Endodermal cell (in vitro differentiated cells): ENCODE data around the gene LAMC2. TPM values are rescaled to one million over a fixed set of nuclear protein-coding genes. Genes with fewer than 3 reads are reported as not detected.

Experiments used
- DNase-seq: peaks from one replicate; pipeline ENCODE4 v3.0.0-alpha.2; 2017
- H3K27ac ChIP-seq: 2 replicates; pipeline ENCODE4 v1.5.1; 2013; ENCODE audit warnings: mild to moderate bottlenecking, low read depth, low read length, moderate library complexity
- H3K27me3 ChIP-seq: 2 replicates; pipeline ENCODE4 v1.6.1; 2013; ENCODE audit warnings: mild to moderate bottlenecking, low read length, moderate library complexity; ENCODE audit not compliant: insufficient read depth, control insufficient read depth, poor library complexity, severe bottlenecking
- H3K36me3 ChIP-seq: 2 replicates; pipeline ENCODE4 v1.7.0; 2013; ENCODE audit warnings: mild to moderate bottlenecking, low read length, moderate library complexity; ENCODE audit not compliant: control insufficient read depth, insufficient read depth
- H3K4me1 ChIP-seq: one replicate; pipeline ENCODE4 v1.7.0; 2013; ENCODE audit warnings: low read length; ENCODE audit not compliant: control insufficient read depth, insufficient read depth
- H3K4me3 ChIP-seq: 2 replicates; pipeline ENCODE4 v1.5.1; 2013; ENCODE audit warnings: mild to moderate bottlenecking, low read length, moderate library complexity
- H3K9ac ChIP-seq: 2 replicates; pipeline ENCODE4 v1.6.1; 2013; ENCODE audit warnings: mild to moderate bottlenecking, low read length, moderate library complexity; ENCODE audit not compliant: poor library complexity, severe bottlenecking; ENCODE audit errors: extremely low read depth
- H3K9me3 ChIP-seq: 2 replicates; pipeline ENCODE4 v1.6.1; 2013; ENCODE audit warnings: mild to moderate bottlenecking, low read length, moderate library complexity; ENCODE audit not compliant: control insufficient read depth
- H3K27ac Mint-ChIP-seq: 2 replicates; pipeline ENCODE4 v1.8.0; 2020; ENCODE audit warnings: mixed read lengths
- H3K27me3 Mint-ChIP-seq: 2 replicates; pipeline ENCODE4 v1.8.0; 2021; ENCODE audit warnings: mild to moderate bottlenecking, mixed read lengths; ENCODE audit not compliant: insufficient read depth
- H3K36me3 Mint-ChIP-seq: 2 replicates; pipeline ENCODE4 v1.8.0; 2020; ENCODE audit warnings: low read depth, mixed read lengths
- H3K4me1 Mint-ChIP-seq: 2 replicates; pipeline ENCODE4 v1.8.0; 2020; ENCODE audit warnings: mixed read lengths
- H3K4me3 Mint-ChIP-seq: 2 replicates; pipeline ENCODE4 v1.8.0; 2020; ENCODE audit warnings: mild to moderate bottlenecking, moderate library complexity, mixed read lengths
- H3K9me3 Mint-ChIP-seq: 2 replicates; pipeline ENCODE4 v1.8.0; 2020; ENCODE audit warnings: mild to moderate bottlenecking, mixed read lengths
- WGBS, 2 experiments: methylation state at CpG; one replicate each; pipeline versions ENCODE4 v1.1.5 to v1.1.7; 2013; ENCODE audit warnings: missing lambda C conversion rate in 2 of 2, mixed read lengths in 1 of 2; ENCODE audit not compliant: insufficient coverage in 1 of 2, insufficient read length in 1 of 2; 5-methylcytosine and 5-hydroxymethylcytosine counted together
- total RNA-seq, 2 donors: library from RNA; stranded (reverse); fragmentation: NEBNext Ultra II Directional in 1 of 2; extraction: Animal tissue kit (Norgen Biotek cat#: 25700) in 1 of 2; gene quantifications; 2 replicates in 1 of 2; 3 replicates in 1 of 2; pipeline ENCODE4 v1.2.1, GENCODE V29; 2021
- TF ChIP-seq, protein P1 (sequence below): fragments of 200-600 bp; sonication (generic); conservative IDR thresholded peaks from 2 replicates; pipeline ENCODE4 v1.5.0; 2021; ENCODE audit warnings: antibody characterized with exemption, mild to moderate bottlenecking

Gene LAMC2
- total RNA-seq, 2 donors from 2014 or later = 2.8 to 4.8 TPM

GRCh38 chr1:183209533-183210158, 23.6 kb downstream of the LAMC2 start:
- TF ChIP-seq, protein P1, sequence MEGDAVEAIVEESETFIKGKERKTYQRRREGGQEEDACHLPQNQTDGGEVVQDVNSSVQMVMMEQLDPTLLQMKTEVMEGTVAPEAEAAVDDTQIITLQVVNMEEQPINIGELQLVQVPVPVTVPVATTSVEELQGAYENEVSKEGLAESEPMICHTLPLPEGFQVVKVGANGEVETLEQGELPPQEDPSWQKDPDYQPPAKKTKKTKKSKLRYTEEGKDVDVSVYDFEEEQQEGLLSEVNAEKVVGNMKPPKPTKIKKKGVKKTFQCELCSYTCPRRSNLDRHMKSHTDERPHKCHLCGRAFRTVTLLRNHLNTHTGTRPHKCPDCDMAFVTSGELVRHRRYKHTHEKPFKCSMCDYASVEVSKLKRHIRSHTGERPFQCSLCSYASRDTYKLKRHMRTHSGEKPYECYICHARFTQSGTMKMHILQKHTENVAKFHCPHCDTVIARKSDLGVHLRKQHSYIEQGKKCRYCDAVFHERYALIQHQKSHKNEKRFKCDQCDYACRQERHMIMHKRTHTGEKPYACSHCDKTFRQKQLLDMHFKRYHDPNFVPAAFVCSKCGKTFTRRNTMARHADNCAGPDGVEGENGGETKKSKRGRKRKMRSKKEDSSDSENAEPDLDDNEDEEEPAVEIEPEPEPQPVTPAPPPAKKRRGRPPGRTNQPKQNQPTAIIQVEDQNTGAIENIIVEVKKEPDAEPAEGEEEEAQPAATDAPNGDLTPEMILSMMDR = no peak
- Mint-ChIP-seq H3K4me3 (no peak overlapping the region), H3K27me3 (peaks cover 10% of the 10 kb centered on the region), H3K27ac (no peak overlapping the region), H3K36me3 (no peaks in the 10 kb centered on the region), H3K4me1 (no peaks in the 10 kb centered on the region), H3K9me3 (no peaks in the 10 kb centered on the region)
- Histone ChIP-seq H3K9ac (no peak overlapping the region), H3K27me3 (peaks cover 25% of the 10 kb centered on the region), H3K4me1 (no peaks in the 10 kb centered on the region), H3K9me3 (no peaks in the 10 kb centered on the region), H3K4me3 (no peak overlapping the region), H3K27ac (no peak overlapping the region), H3K36me3 (no peaks in the 10 kb centered on the region)
- DNase-seq = no peak

GRCh38 chr1:183210681-183211080, 24.6 kb downstream of the LAMC2 start:
- H3K4me1 ChIP-seq = no peaks in the 10 kb centered on the region
- no peaks in the 10 kb centered on the region for H3K9me3 Mint-ChIP-seq
- peaks cover 10% of the 10 kb centered on the region for H3K27me3 Mint-ChIP-seq
- H3K9me3 ChIP-seq = no peaks in the 10 kb centered on the region
- H3K27ac Mint-ChIP-seq = no peak overlapping the region
- TF ChIP-seq, protein P1 = no peak
- no peak for DNase-seq
- H3K9ac ChIP-seq = no peak overlapping the region
- no peaks in the 10 kb centered on the region for H3K4me1 Mint-ChIP-seq
- H3K27ac ChIP-seq = no peak overlapping the region
- peaks cover 31% of the 10 kb centered on the region for H3K27me3 ChIP-seq
- no peaks in the 10 kb centered on the region for H3K36me3 Mint-ChIP-seq
- no peak overlapping the region for H3K4me3 ChIP-seq
- no peaks in the 10 kb centered on the region for H3K36me3 ChIP-seq
- no peak overlapping the region for H3K4me3 Mint-ChIP-seq

DNA sequence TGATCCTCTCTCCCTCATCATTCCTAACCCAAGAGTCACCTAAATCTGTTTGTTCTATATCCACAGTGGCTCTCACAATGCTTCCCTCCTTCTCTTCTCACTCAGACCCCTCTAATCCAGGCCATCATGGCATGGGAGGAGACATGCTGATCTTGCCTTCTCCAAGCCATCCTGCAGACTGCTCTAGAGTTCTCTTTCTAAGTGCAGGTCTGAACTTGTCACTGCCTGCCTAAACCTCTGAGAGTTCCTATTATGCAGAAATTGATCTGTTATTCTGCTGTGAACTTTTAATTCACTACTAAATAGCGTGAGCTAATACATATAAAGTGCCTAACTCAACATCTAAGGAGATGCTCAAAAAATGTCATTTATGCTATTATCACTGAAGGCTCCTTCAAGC, 26.8 kb downstream of the LAMC2 start:
- Mint-ChIP-seq H3K36me3 (no peaks in the 10 kb centered on the region), H3K4me3 (no peak overlapping the region), H3K27me3 (peaks cover 17% of the 10 kb centered on the region), H3K9me3 (no peaks in the 10 kb centered on the region), H3K4me1 (peaks cover 8% of the 10 kb centered on the region), H3K27ac (no peak overlapping the region)
- no peak for DNase-seq
- Histone ChIP-seq H3K27me3 (peaks cover 53% of the 10 kb centered on the region), H3K9me3 (no peaks in the 10 kb centered on the region), H3K9ac (no peak overlapping the region), H3K27ac (no peak overlapping the region), H3K4me3 (no peak overlapping the region), H3K4me1 (no peaks in the 10 kb centered on the region), H3K36me3 (no peaks in the 10 kb centered on the region)
- TF ChIP-seq, protein P1 = no peak
- 94 to 100% methylated on average over 1 of the region's 1 CpG for WGBS, 2 experiments
